Endodermal cell (in vitro differentiated cells): Measurements from ENCODE around the gene LAMP2. TPM values are rescaled to one million over a fixed set of nuclear protein-coding genes. Genes with fewer than 3 reads are reported as not detected.

Experiments
- DNase-seq: peaks from one replicate; pipeline ENCODE4 v3.0.0-alpha.2; 2017
- H3K27ac ChIP-seq: 2 replicates; pipeline ENCODE4 v1.5.1; 2013; ENCODE audit warnings: mild to moderate bottlenecking, low read depth, low read length, moderate library complexity
- H3K27me3 ChIP-seq: 2 replicates; pipeline ENCODE4 v1.6.1; 2013; ENCODE audit warnings: mild to moderate bottlenecking, low read length, moderate library complexity; ENCODE audit not compliant: insufficient read depth, control insufficient read depth, poor library complexity, severe bottlenecking
- H3K36me3 ChIP-seq: 2 replicates; pipeline ENCODE4 v1.7.0; 2013; ENCODE audit warnings: mild to moderate bottlenecking, low read length, moderate library complexity; ENCODE audit not compliant: control insufficient read depth, insufficient read depth
- H3K4me1 ChIP-seq: one replicate; pipeline ENCODE4 v1.7.0; 2013; ENCODE audit warnings: low read length; ENCODE audit not compliant: control insufficient read depth, insufficient read depth
- H3K4me3 ChIP-seq: 2 replicates; pipeline ENCODE4 v1.5.1; 2013; ENCODE audit warnings: mild to moderate bottlenecking, low read length, moderate library complexity
- H3K9ac ChIP-seq: 2 replicates; pipeline ENCODE4 v1.6.1; 2013; ENCODE audit warnings: mild to moderate bottlenecking, low read length, moderate library complexity; ENCODE audit not compliant: poor library complexity, severe bottlenecking; ENCODE audit errors: extremely low read depth
- H3K9me3 ChIP-seq: 2 replicates; pipeline ENCODE4 v1.6.1; 2013; ENCODE audit warnings: mild to moderate bottlenecking, low read length, moderate library complexity; ENCODE audit not compliant: control insufficient read depth
- H3K27ac Mint-ChIP-seq: 2 replicates; pipeline ENCODE4 v1.8.0; 2020; ENCODE audit warnings: mixed read lengths
- H3K27me3 Mint-ChIP-seq: 2 replicates; pipeline ENCODE4 v1.8.0; 2021; ENCODE audit warnings: mild to moderate bottlenecking, mixed read lengths; ENCODE audit not compliant: insufficient read depth
- H3K36me3 Mint-ChIP-seq: 2 replicates; pipeline ENCODE4 v1.8.0; 2020; ENCODE audit warnings: low read depth, mixed read lengths
- H3K4me1 Mint-ChIP-seq: 2 replicates; pipeline ENCODE4 v1.8.0; 2020; ENCODE audit warnings: mixed read lengths
- H3K4me3 Mint-ChIP-seq: 2 replicates; pipeline ENCODE4 v1.8.0; 2020; ENCODE audit warnings: mild to moderate bottlenecking, moderate library complexity, mixed read lengths
- H3K9me3 Mint-ChIP-seq: 2 replicates; pipeline ENCODE4 v1.8.0; 2020; ENCODE audit warnings: mild to moderate bottlenecking, mixed read lengths
- CTCF ChIP-seq: fragments of 200-600 bp; sonication (generic); conservative IDR thresholded peaks from 2 replicates; pipeline ENCODE4 v1.5.0; 2021; ENCODE audit warnings: antibody characterized with exemption, mild to moderate bottlenecking
- WGBS, 2 experiments: methylation state at CpG; one replicate each; pipeline versions ENCODE4 v1.1.5 to v1.1.7; 2013; ENCODE audit warnings: missing lambda C conversion rate in 2 of 2, mixed read lengths in 1 of 2; ENCODE audit not compliant: insufficient coverage in 1 of 2, insufficient read length in 1 of 2; 5-methylcytosine and 5-hydroxymethylcytosine counted together
- total RNA-seq, 2 donors: library from RNA; stranded (reverse); fragmentation: NEBNext Ultra II Directional in 1 of 2; extraction: Animal tissue kit (Norgen Biotek cat#: 25700) in 1 of 2; gene quantifications; 2 replicates in 1 of 2; 3 replicates in 1 of 2; pipeline ENCODE4 v1.2.1, GENCODE V29; 2021

Gene LAMP2
- total RNA-seq, 2 donors from 2014 or later = 33.5 to 34.7 TPM

- Mint-ChIP-seq H3K4me1 (no peaks in the 10 kb centered on the region), H3K9me3 (peaks cover 60% of the 10 kb centered on the region), H3K36me3 (no peaks in the 10 kb centered on the region), H3K27ac (no peak overlapping the region), H3K27me3 (no peaks in the 10 kb centered on the region), H3K4me3 (no peak overlapping the region)
- no peak for TF ChIP-seq CTCF
- H3K9me3 ChIP-seq = no peaks in the 10 kb centered on the region
- WGBS, 2 experiments = 80% methylated on average over 4 of the region's 5 CpGs; no CpG with 5 or more reads in 1 of the 2 experiments
- no peaks in the 10 kb centered on the region for H3K4me1 ChIP-seq
- no peak overlapping the region for H3K27ac ChIP-seq
- H3K4me3 ChIP-seq = no peak overlapping the region
- no peaks in the 10 kb centered on the region for H3K36me3 ChIP-seq
- H3K27me3 ChIP-seq = no peaks in the 10 kb centered on the region
- DNase-seq = no peak
- H3K9ac ChIP-seq = no peak overlapping the region
Measured at GRCh38 chrX:120406638-120407037, 62.5 kb downstream of the LAMP2 start.

GRCh38 chrX:120402369-120402768 lies 66.7 kb downstream of the LAMP2 start:
- H3K27ac ChIP-seq = no peak overlapping the region
- no peaks in the 10 kb centered on the region for H3K27me3 Mint-ChIP-seq
- no peaks in the 10 kb centered on the region for H3K36me3 ChIP-seq
- WGBS, 2 experiments = 88% methylated on average over 2 of the region's 2 CpGs; no CpG with 5 or more reads in 1 of the 2 experiments
- no peak overlapping the region for H3K4me3 Mint-ChIP-seq
- H3K4me1 ChIP-seq = no peaks in the 10 kb centered on the region
- no peaks in the 10 kb centered on the region for H3K4me1 Mint-ChIP-seq
- DNase-seq = no peak
- no peaks in the 10 kb centered on the region for H3K9me3 ChIP-seq
- no peak overlapping the region for H3K9ac ChIP-seq
- peaks cover 43% of the 10 kb centered on the region for H3K9me3 Mint-ChIP-seq
- no peaks in the 10 kb centered on the region for H3K27me3 ChIP-seq
- no peaks in the 10 kb centered on the region for H3K36me3 Mint-ChIP-seq
- no peak overlapping the region for H3K4me3 ChIP-seq
- no peak overlapping the region for H3K27ac Mint-ChIP-seq
- no peak for TF ChIP-seq CTCF

- no peak for DNase-seq
- no peaks in the 10 kb centered on the region for H3K36me3 ChIP-seq
- H3K4me3 ChIP-seq = no peak overlapping the region
- H3K27me3 Mint-ChIP-seq = peaks cover 1% of the 10 kb centered on the region
- H3K4me1 ChIP-seq = no peaks in the 10 kb centered on the region
- no peak overlapping the region for H3K9ac ChIP-seq
- H3K36me3 Mint-ChIP-seq = no peaks in the 10 kb centered on the region
- no peaks in the 10 kb centered on the region for H3K9me3 ChIP-seq
- no peak overlapping the region for H3K27ac Mint-ChIP-seq
- H3K4me1 Mint-ChIP-seq = no peaks in the 10 kb centered on the region
- H3K9me3 Mint-ChIP-seq = peaks cover 45% of the 10 kb centered on the region
- TF ChIP-seq CTCF = no peak
- H3K27ac ChIP-seq = no peak overlapping the region
- H3K27me3 ChIP-seq = no peaks in the 10 kb centered on the region
- no peak overlapping the region for H3K4me3 Mint-ChIP-seq
Measured at GRCh38 chrX:120401301-120401700, 67.8 kb downstream of the LAMP2 start.
